Upper lobe of left lung (tissue), 6 donors: ENCODE measurements around the gene SCGB3A2. TPM values are rescaled to one million over a fixed set of nuclear protein-coding genes. Genes with fewer than 3 reads are reported as not detected.

Source experiments
- ATAC-seq, 2 donors: fragments of 200-7000 bp; cut with Tn5 transposase; one replicate each; pipeline ENCODE4 v1.9.1; 2022; ENCODE audit warnings: mild to moderate bottlenecking in 2 of 2, moderate library complexity in 2 of 2; ENCODE audit not compliant: low FRiP score in 2 of 2
- DNase-seq, 2 donors: peaks; one replicate each; pipeline ENCODE4 v3.0.0-alpha.2; 2019 to 2020
- H3K27ac ChIP-seq, 4 donors: fragments of 200-600 bp; sonication (generic); one replicate each; pipeline ENCODE4 v1.5.1; 2016 to 2019
- H3K27me3 ChIP-seq, 4 donors: fragments of 200-600 bp; sonication (generic); one replicate each; pipeline ENCODE4 v1.5.1; 2017 to 2019
- H3K36me3 ChIP-seq, 4 donors: fragments of 200-600 bp; sonication (generic); one replicate each; pipeline ENCODE4 v1.5.1; 2016 to 2019
- H3K4me1 ChIP-seq, 4 donors: fragments of 200-600 bp; sonication (generic); one replicate each; pipeline ENCODE4 v1.5.1; 2018 to 2019
- H3K4me3 ChIP-seq, 4 donors: fragments of 200-600 bp; sonication (generic); one replicate each; pipeline ENCODE4 v1.5.1; 2017 to 2019; ENCODE audit warnings: mild to moderate bottlenecking in 2 of 4, moderate library complexity in 1 of 4
- H3K9me3 ChIP-seq, 4 donors: fragments of 200-600 bp; sonication (generic); one replicate each; pipeline ENCODE4 v1.5.1; 2018 to 2019
- EP300 ChIP-seq, 4 donors: sonication (generic); formaldehyde crosslinking; IDR thresholded peaks; one replicate each; pipeline ENCODE4 v1.5.1; 2017; ENCODE audit warnings: antibody characterized with exemption in 4 of 4, control low read depth in 2 of 4
- POLR2A ChIP-seq, 4 donors: fragments of 450-650 bp; IDR thresholded peaks; one replicate each; pipeline ENCODE4 v1.5.1; 2016 to 2017; ENCODE audit warnings: antibody characterized with exemption in 4 of 4, mild to moderate bottlenecking in 2 of 4
- POLR2AphosphoS5 ChIP-seq, 2 donors: sonication (generic); formaldehyde crosslinking; IDR thresholded peaks; one replicate each; pipeline ENCODE4 v1.5.1; 2017; ENCODE audit warnings: antibody characterized with exemption in 2 of 2
- WGBS, 2 donors: methylation state at CpG; one replicate each; pipeline ENCODE4 v1.1.5; 2017 to 2018; 5-methylcytosine and 5-hydroxymethylcytosine counted together
- total RNA-seq, 6 donors: library from RNA; depleted of rRNA in 4 of 6; stranded (reverse); fragments of >200 nt in 4 of 6; gene quantifications; one replicate each; pipeline versions ENCODE4 v1.1.0 to v1.2.1, GENCODE V29; 2016 to 2021
- TF ChIP-seq, protein P1 (sequence below), 6 experiments: fragments of 450-650 bp in 4 of 6; fragments of 200-600 bp in 2 of 6; sonication (generic) in 2 of 6; IDR thresholded peaks; one replicate each; pipeline ENCODE4 v1.5.1; 2016 to 2019; ENCODE audit warnings: antibody characterized with exemption in 6 of 6
- donor health status: DM: no; HTN: no; CAD: no; lungs with moderate emphysema.
- donor health status: DM: no; HTN: yes; CAD: no; lungs with severe emphysema.

SCGB3A2 gene
- total RNA-seq, 6 donors from 2014 or later, result 324 to 1,419 (median 520) TPM

DNA sequence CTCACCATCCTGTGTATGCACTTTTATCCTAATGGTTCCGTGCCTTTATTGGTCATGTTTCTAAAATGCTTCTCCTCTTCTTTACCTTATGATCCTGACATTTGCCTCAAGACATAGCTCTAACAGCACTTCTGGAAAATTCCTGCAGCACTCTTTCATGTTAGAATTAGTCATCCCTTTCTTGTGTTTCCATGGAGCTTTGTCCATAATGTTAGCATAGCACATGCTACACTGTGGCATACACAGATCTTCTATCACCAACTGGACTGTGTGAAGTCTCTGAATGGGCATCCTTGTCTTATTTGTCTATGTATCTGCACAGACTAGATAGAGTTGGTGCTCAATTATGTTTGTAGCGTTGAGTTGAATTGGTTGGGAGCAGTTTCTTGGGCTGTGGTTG, 2.0 kb downstream of the SCGB3A2 start:
- Histone ChIP-seq H3K27ac (no peak overlapping the region), H3K27me3 (no peaks in the 10 kb centered on the region), H3K36me3 (no peaks in the 10 kb centered on the region), H3K4me3 (peak overlapping the region in 2 of 4 donors; percentile 16 to 36), H3K9me3 (no peaks in the 10 kb centered on the region), H3K4me1 (no peaks in the 10 kb centered on the region)
- ATAC-seq (no peak), DNase-seq (no peak)
- 89 to 96% methylated on average over 2 of the region's 2 CpGs for WGBS, 2 donors
- TF ChIP-seq, protein P1, sequence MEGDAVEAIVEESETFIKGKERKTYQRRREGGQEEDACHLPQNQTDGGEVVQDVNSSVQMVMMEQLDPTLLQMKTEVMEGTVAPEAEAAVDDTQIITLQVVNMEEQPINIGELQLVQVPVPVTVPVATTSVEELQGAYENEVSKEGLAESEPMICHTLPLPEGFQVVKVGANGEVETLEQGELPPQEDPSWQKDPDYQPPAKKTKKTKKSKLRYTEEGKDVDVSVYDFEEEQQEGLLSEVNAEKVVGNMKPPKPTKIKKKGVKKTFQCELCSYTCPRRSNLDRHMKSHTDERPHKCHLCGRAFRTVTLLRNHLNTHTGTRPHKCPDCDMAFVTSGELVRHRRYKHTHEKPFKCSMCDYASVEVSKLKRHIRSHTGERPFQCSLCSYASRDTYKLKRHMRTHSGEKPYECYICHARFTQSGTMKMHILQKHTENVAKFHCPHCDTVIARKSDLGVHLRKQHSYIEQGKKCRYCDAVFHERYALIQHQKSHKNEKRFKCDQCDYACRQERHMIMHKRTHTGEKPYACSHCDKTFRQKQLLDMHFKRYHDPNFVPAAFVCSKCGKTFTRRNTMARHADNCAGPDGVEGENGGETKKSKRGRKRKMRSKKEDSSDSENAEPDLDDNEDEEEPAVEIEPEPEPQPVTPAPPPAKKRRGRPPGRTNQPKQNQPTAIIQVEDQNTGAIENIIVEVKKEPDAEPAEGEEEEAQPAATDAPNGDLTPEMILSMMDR (IDR thresholded peaks at IDR 0.05), result no peak
- TF ChIP-seq POLR2AphosphoS5 (IDR thresholded peaks at IDR 0.05) (no peak), POLR2A (IDR thresholded peaks at IDR 0.05) (no peak), EP300 (IDR thresholded peaks at IDR 0.05) (no peak)

DNA sequence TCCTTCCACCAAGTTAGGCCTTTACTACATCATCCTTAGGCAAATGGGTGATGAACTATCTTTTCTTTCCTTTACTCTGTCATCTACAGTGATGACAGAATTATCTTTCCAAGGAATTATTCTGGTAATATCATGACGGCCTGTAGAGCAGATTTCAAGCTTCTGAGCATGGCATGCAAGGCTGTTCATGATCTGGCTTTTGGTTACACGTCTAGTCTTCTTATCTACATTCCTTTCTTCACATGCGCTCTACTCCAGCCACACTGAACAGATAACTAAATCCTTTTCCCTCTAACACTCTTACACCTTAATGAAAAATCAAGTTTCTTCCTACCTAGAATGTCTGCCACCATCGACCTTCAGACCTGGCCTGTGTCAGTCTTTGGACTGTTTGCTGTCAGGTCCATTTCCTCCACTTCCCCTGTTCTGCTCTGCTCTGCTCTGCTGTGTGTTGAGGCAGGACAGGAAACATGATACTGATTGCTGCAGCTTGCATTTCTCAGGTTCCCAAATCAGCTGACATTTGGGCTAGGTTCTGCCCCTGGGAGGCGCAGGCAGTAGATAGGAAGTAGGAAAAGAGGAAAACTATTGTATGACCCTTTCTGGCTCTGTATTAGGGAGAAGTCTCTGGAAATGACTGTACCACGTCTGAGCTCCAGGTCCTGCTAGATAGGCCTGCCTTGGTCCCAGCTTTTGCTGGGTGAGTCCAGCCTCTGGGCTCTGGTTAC, 4.2 kb downstream of the SCGB3A2 start:
- DNase-seq (no peak), ATAC-seq (no peak)

DNA sequence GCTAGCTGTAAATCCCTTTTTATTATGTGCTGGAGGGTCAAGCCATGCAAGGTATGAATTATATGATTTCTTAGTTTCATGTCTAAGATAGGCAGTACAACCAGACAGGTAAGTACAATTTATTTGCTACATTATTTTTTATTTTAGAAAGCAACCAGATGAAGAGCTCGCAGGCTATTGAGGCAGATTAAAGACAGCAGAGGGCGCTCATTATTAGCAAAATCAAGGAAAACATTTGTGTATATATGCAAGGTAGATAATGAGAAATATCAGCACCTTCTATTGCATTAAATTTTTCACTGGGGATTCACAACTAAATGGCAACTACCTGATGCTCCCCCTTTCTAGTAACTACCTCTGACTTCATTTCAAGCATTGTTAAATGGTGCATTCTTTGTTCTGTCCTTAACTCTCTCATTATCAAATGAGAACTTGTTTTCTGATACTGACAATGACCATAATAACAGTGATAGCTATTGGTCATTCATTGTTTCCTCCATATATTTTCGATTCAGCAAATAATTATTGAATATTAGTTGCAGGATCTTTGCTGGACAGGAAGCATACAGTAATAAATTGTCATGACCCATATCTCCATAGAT, 8.6 kb downstream of the SCGB3A2 start:
- H3K4me3 ChIP-seq, result no peak overlapping the region
- TF ChIP-seq EP300 (IDR thresholded peaks at IDR 0.05), result no peak
- TF ChIP-seq POLR2A (IDR thresholded peaks at IDR 0.05), result no peak
- TF ChIP-seq, protein P1 (IDR thresholded peaks at IDR 0.05), result peak in 4 of 6 experiments; percentile 31 to 45 (median 42)
- TF ChIP-seq POLR2AphosphoS5 (IDR thresholded peaks at IDR 0.05), result no peak
- no peaks in the 10 kb centered on the region for H3K9me3 ChIP-seq
- H3K27ac ChIP-seq, result no peak overlapping the region
- ATAC-seq, result no peak
- no peaks in the 10 kb centered on the region for H3K27me3 ChIP-seq
- 8 to 16% methylated on average over 3 of the region's 3 CpGs for WGBS, 2 donors
- H3K4me1 ChIP-seq, result no peaks in the 10 kb centered on the region
- no peak for DNase-seq
- H3K36me3 ChIP-seq, result no peaks in the 10 kb centered on the region

More for the DNA sequence above, 4.2 kb downstream of the SCGB3A2 start:
- H3K4me3 ChIP-seq, result no peak overlapping the region
- H3K9me3 ChIP-seq, result no peaks in the 10 kb centered on the region
- WGBS, 2 donors, result 64% methylated on average over 6 of the region's 6 CpGs
- H3K27ac ChIP-seq, result no peak overlapping the region
- no peaks in the 10 kb centered on the region for H3K27me3 ChIP-seq
- no peaks in the 10 kb centered on the region for H3K4me1 ChIP-seq
- H3K36me3 ChIP-seq, result no peaks in the 10 kb centered on the region
- TF ChIP-seq, protein P1 (IDR thresholded peaks at IDR 0.05), result no peak
- TF ChIP-seq POLR2AphosphoS5 (IDR thresholded peaks at IDR 0.05) (no peak), EP300 (IDR thresholded peaks at IDR 0.05) (no peak), POLR2A (IDR thresholded peaks at IDR 0.05) (no peak)

DNA sequence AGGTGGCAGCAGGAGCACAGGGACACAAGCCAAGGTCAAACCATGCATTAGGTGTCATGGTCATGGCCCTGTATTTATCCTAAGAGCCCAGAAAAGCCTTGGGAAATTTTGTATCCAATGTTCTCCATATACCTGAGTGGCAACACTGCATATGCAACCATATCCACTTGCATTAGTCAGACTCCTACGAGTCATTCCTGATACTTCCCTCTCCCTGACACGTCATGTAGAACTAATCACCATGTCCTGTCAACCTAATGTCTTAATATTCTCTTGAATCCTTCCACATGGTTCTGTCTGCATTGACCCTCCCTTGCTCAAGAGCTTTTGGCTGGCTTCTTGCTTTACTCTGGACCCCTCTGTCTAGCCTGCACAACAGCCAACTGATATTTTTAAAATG, 9.4 kb downstream of the SCGB3A2 start:
- Histone ChIP-seq H3K27ac (no peak overlapping the region), H3K9me3 (no peaks in the 10 kb centered on the region), H3K27me3 (no peaks in the 10 kb centered on the region), H3K4me3 (no peak overlapping the region), H3K36me3 (no peaks in the 10 kb centered on the region), H3K4me1 (no peaks in the 10 kb centered on the region)
- ATAC-seq (no peak), DNase-seq (no peak)
- 74 to 76% methylated on average over 2 of the region's 2 CpGs for WGBS, 2 donors
- no peak for TF ChIP-seq EP300 (IDR thresholded peaks at IDR 0.05)
- TF ChIP-seq, protein P1 (IDR thresholded peaks at IDR 0.05), result no peak
- TF ChIP-seq POLR2AphosphoS5 (IDR thresholded peaks at IDR 0.05), result no peak
- no peak for TF ChIP-seq POLR2A (IDR thresholded peaks at IDR 0.05)
